Measurements from ENCODE around the gene VIPR2.

- TF ChIP-seq ZNF570 (CRISPR knock-in tag; IDR thresholded peaks at IDR 0.05; ENCODE audit: borderline replicate concordance) (no peak), MYC (CRISPR knock-in tag; IDR thresholded peaks at IDR 0.05; ENCODE audit: borderline replicate concordance) (no peak), KDM4B (CRISPR knock-in tag; IDR thresholded peaks at IDR 0.05) (no peak)
These were observed 65.8 kb downstream of the VIPR2 start for GRCh38 chr7:159078911-159079270.
